Transverse colon (tissue), 4 donors: ENCODE data around the gene SERPINA1. TPM values are rescaled to one million over a fixed set of nuclear protein-coding genes. Genes with fewer than 3 reads are reported as not detected.

ENCODE experiments used
- DNase-seq: peaks from one replicate; pipeline ENCODE4 v3.0.0-alpha.2; 2019
- H3K27ac ChIP-seq, 4 donors: fragments of 200-600 bp; sonication (generic); 2 replicates each; pipeline ENCODE4 v1.5.1; 2016 to 2018; ENCODE audit warnings: inconsistent platforms in 4 of 4
- H3K27me3 ChIP-seq: fragments of 200-600 bp; sonication (generic); 2 replicates; pipeline ENCODE4 v1.5.1; 2017; ENCODE audit warnings: inconsistent platforms
- H3K36me3 ChIP-seq, 4 donors: fragments of 200-600 bp; sonication (generic); 2 replicates each; pipeline ENCODE4 v1.5.1; 2017 to 2019; ENCODE audit warnings: inconsistent platforms in 4 of 4
- H3K4me1 ChIP-seq, 4 donors: fragments of 200-600 bp; sonication (generic); 2 replicates each; pipeline ENCODE4 v1.5.1; 2017 to 2020; ENCODE audit warnings: inconsistent platforms in 4 of 4
- H3K4me3 ChIP-seq, 4 donors: fragments of 200-600 bp; sonication (generic); 1 replicate in 1 of 4; 2 replicates in 3 of 4; pipeline versions ENCODE4 v1.5.1 to v1.6.1; 2017 to 2019; ENCODE audit warnings: inconsistent platforms in 4 of 4
- H3K9me3 ChIP-seq, 2 donors: fragments of 200-600 bp; sonication (generic); 2 replicates each; pipeline ENCODE4 v1.5.1; 2017 to 2019; ENCODE audit warnings: inconsistent platforms in 2 of 2
- EP300 ChIP-seq: sonication (generic); formaldehyde crosslinking; IDR thresholded peaks from one replicate; pipeline ENCODE4 v1.6.1; 2017; ENCODE audit warnings: antibody characterized with exemption, low read depth
- POLR2A ChIP-seq: fragments of 450-650 bp; IDR thresholded peaks from one replicate; pipeline ENCODE4 v1.6.1; 2016; ENCODE audit warnings: antibody characterized with exemption, mild to moderate bottlenecking, moderate library complexity
- POLR2AphosphoS5 ChIP-seq, 3 donors: sonication (generic); formaldehyde crosslinking; IDR thresholded peaks; one replicate each; pipeline ENCODE4 v1.6.1; 2016; ENCODE audit warnings: antibody characterized with exemption in 3 of 3
- WGBS, 2 donors: methylation state at CpG; one replicate each; pipeline ENCODE4 v1.1.5; 2018; ENCODE audit warnings: low coverage in 1 of 2; 5-methylcytosine and 5-hydroxymethylcytosine counted together
- in situ Hi-C, 4 donors: fragments of 200-750 bp; cut with MboI; loops; one replicate each; pipeline versions ENCODE4 v1.15.0 to v1.15.1; 2017; ENCODE audit warnings: low sequenced_read_pairs in 3 of 4, low pct_ligation_motif_present in 1 of 4, low pct_unique_long_range_greater_than_20kb in 1 of 4
- intact Hi-C: fragments of 100-400 bp; cut with DNase I; formaldehyde crosslinking; loops from one replicate; pipeline ENCODE4 v1.15.1; 2023; ENCODE audit warnings: low total_unique reads
- total RNA-seq, 4 donors: library from RNA; depleted of rRNA; stranded (reverse); fragments of >200 nt; gene quantifications; one replicate each; pipeline ENCODE4 v1.1.0, GENCODE V29; 2016
- TF ChIP-seq, protein P1 (sequence below), 5 experiments: fragments of 200-600 bp in 3 of 5; fragments of 450-650 bp in 2 of 5; sonication (generic) in 3 of 5; IDR thresholded peaks; 1 replicate in 2 of 5; 2 replicates in 3 of 5; pipeline ENCODE4 v1.5.1; 2016 to 2017; ENCODE audit warnings: antibody characterized with exemption in 5 of 5, inconsistent platforms in 3 of 5, mild to moderate bottlenecking in 2 of 5, moderate library complexity in 1 of 5

Gene SERPINA1
- total RNA-seq, 4 donors from 2014 or later, result 35.2 to 107 (median 61.0) TPM

DNA sequence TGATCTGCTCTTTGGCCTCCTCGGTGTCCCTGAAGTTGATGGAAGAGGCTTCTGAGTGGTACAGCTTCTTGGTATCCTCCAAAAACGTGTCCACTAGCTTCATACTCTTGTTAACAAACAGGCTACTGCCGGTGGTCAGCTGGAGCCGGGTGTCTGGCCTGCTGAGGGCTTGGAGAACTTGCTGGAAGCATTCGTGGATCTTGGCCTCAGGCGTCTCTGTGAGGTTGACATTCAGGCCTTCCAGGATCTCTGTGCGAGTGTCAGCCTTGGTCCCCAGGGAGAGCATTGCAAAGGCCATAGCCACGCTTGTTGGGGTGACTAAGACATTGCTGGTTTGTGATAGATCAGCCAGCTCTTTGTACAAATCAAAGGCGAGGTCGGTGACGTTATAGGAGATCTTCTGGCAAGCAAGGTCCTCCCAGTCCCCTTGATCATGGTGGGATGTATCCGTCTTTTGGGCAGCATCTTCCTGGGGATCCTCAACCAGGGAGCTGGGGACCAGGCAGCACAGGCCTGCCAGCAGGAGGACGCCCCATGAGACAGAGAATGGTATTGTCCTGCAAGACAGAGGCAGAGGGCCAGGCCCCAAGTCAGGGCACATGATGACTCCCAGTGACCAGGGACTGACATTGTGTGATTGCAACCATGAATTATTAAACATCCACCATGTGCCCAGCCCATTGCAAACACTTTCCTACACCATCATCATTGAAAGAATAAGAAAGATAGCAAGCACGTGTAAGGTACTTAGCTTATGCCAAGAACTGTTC is 22.1 kb downstream of the SERPINA1 start, which contains the start of gene SERPINA2:
Gene SERPINA2 (minus strand): TSS at position 553 of the 770 bp plus-strand sequence.
- in situ Hi-C loops, result no loop called here
- 70 to 81% methylated on average over 2 to 14 of the region's 14 CpGs for WGBS, 2 donors

DNA sequence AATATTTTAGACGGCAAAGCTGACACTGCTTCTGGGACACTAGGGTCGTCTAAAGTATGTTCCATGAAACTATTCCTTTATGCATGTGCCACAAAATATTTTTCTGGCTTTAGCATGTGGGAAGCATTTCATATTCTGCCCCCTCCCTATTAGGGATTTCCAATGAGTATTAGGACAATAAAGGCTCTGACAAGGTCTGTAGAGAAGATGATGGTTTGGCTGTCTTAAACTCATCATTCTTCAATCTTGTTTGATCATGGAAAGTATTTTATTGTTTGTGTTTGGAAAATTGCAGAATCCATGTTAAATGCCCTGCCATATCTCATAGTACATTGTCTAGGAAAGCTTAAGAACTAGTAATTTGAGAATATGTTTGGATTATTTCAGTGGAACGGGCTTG is 22.8 kb downstream of the SERPINA1 start:
- TF ChIP-seq POLR2AphosphoS5 (IDR thresholded peaks at IDR 0.05) (no peak), POLR2A (no peak)
- no peaks in the 10 kb centered on the region for H3K36me3 ChIP-seq
- no peaks in the 10 kb centered on the region for H3K27me3 ChIP-seq
- intact Hi-C loops (no loop called here), in situ Hi-C loops (no loop called here)
- no peak for DNase-seq
- H3K27ac ChIP-seq, result no peak overlapping the region
- 72 to 100% methylated on average over 1 to 3 of the region's 3 CpGs for WGBS, 2 donors
- H3K4me1 ChIP-seq, result no peaks in the 10 kb centered on the region
- H3K9me3 ChIP-seq, result no peaks in the 10 kb centered on the region
- H3K4me3 ChIP-seq, result no peak overlapping the region

More for the DNA sequence above, 22.1 kb downstream of the SERPINA1 start, which contains the start of gene SERPINA2:
- Histone ChIP-seq H3K4me1 (no peaks in the 10 kb centered on the region), H3K27me3 (no peaks in the 10 kb centered on the region), H3K27ac (no peak within 1 kb of the TSS), H3K9me3 (no peaks in the 10 kb centered on the region), H3K4me3 (no peak within 1 kb of the TSS), H3K36me3 (no peaks in the 10 kb centered on the region)
- no peak for DNase-seq
- intact Hi-C loops, result no loop called here
- TF ChIP-seq, protein P1, sequence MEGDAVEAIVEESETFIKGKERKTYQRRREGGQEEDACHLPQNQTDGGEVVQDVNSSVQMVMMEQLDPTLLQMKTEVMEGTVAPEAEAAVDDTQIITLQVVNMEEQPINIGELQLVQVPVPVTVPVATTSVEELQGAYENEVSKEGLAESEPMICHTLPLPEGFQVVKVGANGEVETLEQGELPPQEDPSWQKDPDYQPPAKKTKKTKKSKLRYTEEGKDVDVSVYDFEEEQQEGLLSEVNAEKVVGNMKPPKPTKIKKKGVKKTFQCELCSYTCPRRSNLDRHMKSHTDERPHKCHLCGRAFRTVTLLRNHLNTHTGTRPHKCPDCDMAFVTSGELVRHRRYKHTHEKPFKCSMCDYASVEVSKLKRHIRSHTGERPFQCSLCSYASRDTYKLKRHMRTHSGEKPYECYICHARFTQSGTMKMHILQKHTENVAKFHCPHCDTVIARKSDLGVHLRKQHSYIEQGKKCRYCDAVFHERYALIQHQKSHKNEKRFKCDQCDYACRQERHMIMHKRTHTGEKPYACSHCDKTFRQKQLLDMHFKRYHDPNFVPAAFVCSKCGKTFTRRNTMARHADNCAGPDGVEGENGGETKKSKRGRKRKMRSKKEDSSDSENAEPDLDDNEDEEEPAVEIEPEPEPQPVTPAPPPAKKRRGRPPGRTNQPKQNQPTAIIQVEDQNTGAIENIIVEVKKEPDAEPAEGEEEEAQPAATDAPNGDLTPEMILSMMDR (IDR thresholded peaks at IDR 0.05), result no peak
- TF ChIP-seq EP300 (no peak), POLR2A (no peak), POLR2AphosphoS5 (IDR thresholded peaks at IDR 0.05) (no peak)

DNA sequence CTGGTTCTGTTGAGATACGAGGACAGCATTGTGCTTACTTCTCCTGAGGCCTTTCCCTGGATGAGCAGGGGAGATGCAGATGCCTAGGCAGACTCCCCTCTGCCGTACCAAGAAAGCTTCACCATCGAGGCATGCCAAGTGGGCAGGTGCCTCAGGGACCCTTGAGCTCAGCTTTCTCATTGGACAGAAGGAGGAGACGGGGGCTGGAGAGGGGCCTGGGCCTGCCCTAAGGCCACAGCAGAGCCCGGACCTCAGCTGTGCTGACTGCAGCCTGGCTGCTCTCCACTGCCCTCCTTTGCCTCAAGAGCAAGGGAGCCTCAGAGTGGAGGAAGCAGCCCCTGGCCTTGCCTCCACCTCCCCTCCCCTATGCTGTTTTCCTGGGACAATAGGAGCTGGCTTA is 23.4 kb downstream of the SERPINA1 start:
- Histone ChIP-seq H3K36me3 (no peaks in the 10 kb centered on the region), H3K27ac (no peak overlapping the region), H3K9me3 (no peaks in the 10 kb centered on the region), H3K4me1 (no peaks in the 10 kb centered on the region), H3K4me3 (no peak overlapping the region), H3K27me3 (no peaks in the 10 kb centered on the region)
- in situ Hi-C loops (no loop called here), intact Hi-C loops (no loop called here)
- DNase-seq, result no peak
- TF ChIP-seq, protein P1 (IDR thresholded peaks at IDR 0.05), result no peak
- no peak for TF ChIP-seq POLR2A
- TF ChIP-seq EP300, result no peak
- no peak for TF ChIP-seq POLR2AphosphoS5 (IDR thresholded peaks at IDR 0.05)
- 40 to 72% methylated on average over 1 to 4 of the region's 5 CpGs for WGBS, 2 donors

DNA sequence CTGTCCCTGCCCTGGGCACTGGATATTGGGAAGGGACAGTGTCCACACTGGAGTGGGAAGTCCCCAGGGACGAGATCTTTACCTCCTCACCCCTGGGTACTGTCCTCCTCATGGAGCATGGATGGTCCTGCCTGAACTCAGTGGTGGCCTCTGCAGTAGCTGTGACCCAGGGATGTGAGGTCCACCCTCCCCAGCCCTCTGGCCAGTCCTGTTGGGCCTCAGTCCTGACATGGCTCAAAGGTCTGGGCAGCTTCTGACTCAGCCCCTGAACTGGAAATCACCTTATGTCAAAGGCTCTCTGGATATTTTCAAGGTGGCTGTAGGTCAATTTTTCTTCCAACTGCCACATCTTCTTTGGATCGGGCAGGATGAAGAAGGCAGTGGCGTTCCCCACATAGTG is 24.4 kb downstream of the SERPINA1 start:
- H3K36me3 ChIP-seq, result no peaks in the 10 kb centered on the region
- no peaks in the 10 kb centered on the region for H3K4me1 ChIP-seq
- no peaks in the 10 kb centered on the region for H3K27me3 ChIP-seq
- 81% methylated on average over 3 of the region's 3 CpGs; no CpG with 5 or more reads in 1 of the 2 donors for WGBS, 2 donors
- TF ChIP-seq EP300 (no peak), POLR2A (no peak), POLR2AphosphoS5 (IDR thresholded peaks at IDR 0.05) (no peak)
- TF ChIP-seq, protein P1 (IDR thresholded peaks at IDR 0.05), result no peak
- no peak overlapping the region for H3K4me3 ChIP-seq
- intact Hi-C loops, result no loop called here
- H3K27ac ChIP-seq, result no peak overlapping the region
- in situ Hi-C loops, result no loop called here
- no peak for DNase-seq
- no peaks in the 10 kb centered on the region for H3K9me3 ChIP-seq
